H9 (cell line): Measurements from ENCODE around the gene BSX. TPM values are rescaled to one million over a fixed set of nuclear protein-coding genes. Genes with fewer than 3 reads are reported as not detected.

ENCODE experiments used
- DNase-seq: peaks from one replicate; pipeline ENCODE4 v3.0.0-alpha.2; 2017
- H2AFZ ChIP-seq: one replicate; pipeline ENCODE4 v1.6.1; 2013; ENCODE audit warnings: mild to moderate bottlenecking, low read length, control low read depth, moderate library complexity
- H2AK5ac ChIP-seq: 2 replicates; pipeline ENCODE4 v1.6.1; 2013; ENCODE audit warnings: low read length, control low read depth, mixed read lengths; ENCODE audit not compliant: insufficient read length
- H2BK120ac ChIP-seq: one replicate; pipeline ENCODE4 v1.6.1; 2013; ENCODE audit warnings: low read depth, mild to moderate bottlenecking, low read length, control low read depth, inconsistent platforms; ENCODE audit not compliant: poor library complexity, severe bottlenecking
- H2BK12ac ChIP-seq: 2 replicates; pipeline ENCODE4 v1.6.1; 2013; ENCODE audit warnings: low read length, control low read depth, mixed read lengths, low read depth; ENCODE audit not compliant: insufficient read length
- H2BK15ac ChIP-seq: 2 replicates; pipeline ENCODE4 v1.6.1; 2013; ENCODE audit warnings: low read depth, low read length, control low read depth
- H2BK20ac ChIP-seq: one replicate; pipeline ENCODE4 v1.6.1; 2013; ENCODE audit warnings: low read depth, mild to moderate bottlenecking, low read length, control low read depth, inconsistent platforms; ENCODE audit not compliant: poor library complexity, severe bottlenecking
- H2BK5ac ChIP-seq: 2 replicates; pipeline ENCODE4 v1.6.1; 2013; ENCODE audit warnings: low read length, control low read depth, mixed read lengths; ENCODE audit not compliant: insufficient read length
- H3K14ac ChIP-seq: 2 replicates; pipeline ENCODE4 v1.6.1; 2013; ENCODE audit warnings: low read length, control low read depth; ENCODE audit not compliant: insufficient read depth
- H3K18ac ChIP-seq: 2 replicates; pipeline ENCODE4 v1.6.1; 2013; ENCODE audit warnings: low read depth, mild to moderate bottlenecking, mixed read lengths, low read length, control low read depth; ENCODE audit not compliant: insufficient read length
- H3K23ac ChIP-seq: 2 replicates; pipeline ENCODE4 v1.6.1; 2013; ENCODE audit warnings: low read length, control low read depth, mixed read lengths, low read depth; ENCODE audit not compliant: insufficient read length
- H3K23me2 ChIP-seq: 2 replicates; pipeline ENCODE4 v1.6.1; 2013; ENCODE audit warnings: low read depth, mild to moderate bottlenecking, mixed read lengths, low read length, control low read depth; ENCODE audit not compliant: insufficient read length, poor library complexity, severe bottlenecking
- H3K27ac ChIP-seq: 2 replicates; pipeline ENCODE4 v1.5.1; 2013; ENCODE audit warnings: low read length, control low read depth, mixed read lengths, low read depth; ENCODE audit not compliant: insufficient read length
- H3K27me3 ChIP-seq: 2 replicates; pipeline ENCODE4 v1.6.1; 2013; ENCODE audit warnings: low read length, control low read depth, inconsistent platforms; ENCODE audit not compliant: insufficient read depth
- H3K4ac ChIP-seq: 2 replicates; pipeline ENCODE4 v1.6.1; 2013; ENCODE audit warnings: low read depth, mild to moderate bottlenecking, control low read depth, inconsistent platforms, low read length, moderate library complexity
- H3K4me1 ChIP-seq: 2 replicates; pipeline ENCODE4 v1.6.1; 2013; ENCODE audit warnings: low read length, control low read depth, inconsistent platforms; ENCODE audit not compliant: insufficient read depth
- H3K4me2 ChIP-seq: 2 replicates; pipeline ENCODE4 v1.6.1; 2013; ENCODE audit warnings: low read length, control low read depth, mixed read lengths; ENCODE audit not compliant: insufficient read length, insufficient read depth
- H3K56ac ChIP-seq: 2 replicates; pipeline ENCODE4 v1.6.1; 2013; ENCODE audit warnings: low read depth, mild to moderate bottlenecking, mixed read lengths, low read length, control low read depth; ENCODE audit not compliant: insufficient read length
- H3K79me1 ChIP-seq: 2 replicates; pipeline ENCODE4 v1.6.1; 2013; ENCODE audit warnings: low read depth, mild to moderate bottlenecking, moderate library complexity, low read length, control low read depth, inconsistent platforms; ENCODE audit not compliant: insufficient read depth, poor library complexity, severe bottlenecking
- H3K79me2 ChIP-seq: 2 replicates; pipeline ENCODE4 v1.6.1; 2013; ENCODE audit warnings: low read length, control low read depth, inconsistent platforms; ENCODE audit not compliant: insufficient read depth
- H3K9ac ChIP-seq: 2 replicates; pipeline ENCODE4 v1.6.1; 2013; ENCODE audit warnings: low read length, control low read depth, mixed read lengths; ENCODE audit not compliant: insufficient read length; ENCODE audit errors: extremely low read depth
- H3K9me3 ChIP-seq: one replicate; pipeline ENCODE4 v1.6.1; 2013; ENCODE audit warnings: low read depth, low read length, inconsistent platforms; ENCODE audit not compliant: control insufficient read depth
- H3T11ph ChIP-seq: one replicate; pipeline ENCODE4 v1.6.1; 2013; ENCODE audit warnings: mild to moderate bottlenecking, low read length, control low read depth, inconsistent platforms
- H4K20me1 ChIP-seq: one replicate; pipeline ENCODE4 v1.6.1; 2013; ENCODE audit not compliant: control insufficient read depth, insufficient read length, insufficient read depth
- H4K5ac ChIP-seq: 2 replicates; pipeline ENCODE4 v1.6.1; 2013; ENCODE audit warnings: low read depth, mild to moderate bottlenecking, mixed read lengths, low read length, control low read depth; ENCODE audit not compliant: insufficient read length
- H4K8ac ChIP-seq: replicated peaks from 2 replicates; pipeline ENCODE4 v1.6.1; 2013; ENCODE audit warnings: low read length, control low read depth, mixed read lengths, low read depth; ENCODE audit not compliant: insufficient read length
- H4K91ac ChIP-seq: 2 replicates; pipeline ENCODE4 v1.6.1; 2013; ENCODE audit warnings: low read depth, mild to moderate bottlenecking, moderate library complexity, mixed read lengths, low read length, control low read depth; ENCODE audit not compliant: insufficient read length
- H3K27ac Mint-ChIP-seq, 3 experiments: 2 replicates in 2 of 3; 3 replicates in 1 of 3; pipeline ENCODE4 v1.8.0; 2020 to 2021; ENCODE audit warnings: mixed read lengths in 3 of 3, mild to moderate bottlenecking in 1 of 3, moderate library complexity in 1 of 3
- H3K27me3 Mint-ChIP-seq: 2 replicates; pipeline ENCODE4 v1.8.0; 2021; ENCODE audit warnings: low read depth, mild to moderate bottlenecking, moderate library complexity, mixed read lengths
- H3K36me3 Mint-ChIP-seq, 3 experiments: 2 replicates in 2 of 3; 3 replicates in 1 of 3; pipeline ENCODE4 v1.8.0; 2020 to 2021; ENCODE audit warnings: low read depth in 3 of 3, mixed read lengths in 3 of 3; ENCODE audit not compliant: insufficient read depth in 1 of 3
- H3K4me1 Mint-ChIP-seq, 2 experiments: 2 replicates each; pipeline ENCODE4 v1.8.0; 2020; ENCODE audit warnings: mixed read lengths in 2 of 2
- H3K4me3 Mint-ChIP-seq, 2 experiments: 2 replicates in 1 of 2; 3 replicates in 1 of 2; pipeline ENCODE4 v1.8.0; 2020 to 2021; ENCODE audit warnings: mild to moderate bottlenecking in 2 of 2, mixed read lengths in 2 of 2, moderate library complexity in 1 of 2
- H3K9me3 Mint-ChIP-seq, 2 experiments: 2 replicates in 1 of 2; 3 replicates in 1 of 2; pipeline ENCODE4 v1.8.0; 2020; ENCODE audit warnings: mild to moderate bottlenecking in 2 of 2, mixed read lengths in 2 of 2, moderate library complexity in 1 of 2
- WGBS: extraction: QIAGEN DNeasy Blood & Tissue Kit; methylation state at CpG from one replicate; pipeline ENCODE4 v1.1.7; 2013; ENCODE audit warnings: missing lambda C conversion rate, low lambda C conversion rate, mixed read lengths; ENCODE audit not compliant: insufficient read length; ENCODE audit errors: extremely low coverage; 5-methylcytosine and 5-hydroxymethylcytosine counted together
- total RNA-seq: library from RNA; stranded (reverse); gene quantifications from 2 replicates; pipeline ENCODE4 v1.2.1, GENCODE V29; 2021
- TF ChIP-seq, protein P1 (sequence below): fragments of 200-600 bp; sonication (generic); conservative IDR thresholded peaks from 3 replicates; pipeline ENCODE4 v1.8.0; 2021; ENCODE audit warnings: antibody characterized with exemption, mild to moderate bottlenecking

The BSX gene
- total RNA-seq, 1 experiment from 2014 or later = not detected

DNA sequence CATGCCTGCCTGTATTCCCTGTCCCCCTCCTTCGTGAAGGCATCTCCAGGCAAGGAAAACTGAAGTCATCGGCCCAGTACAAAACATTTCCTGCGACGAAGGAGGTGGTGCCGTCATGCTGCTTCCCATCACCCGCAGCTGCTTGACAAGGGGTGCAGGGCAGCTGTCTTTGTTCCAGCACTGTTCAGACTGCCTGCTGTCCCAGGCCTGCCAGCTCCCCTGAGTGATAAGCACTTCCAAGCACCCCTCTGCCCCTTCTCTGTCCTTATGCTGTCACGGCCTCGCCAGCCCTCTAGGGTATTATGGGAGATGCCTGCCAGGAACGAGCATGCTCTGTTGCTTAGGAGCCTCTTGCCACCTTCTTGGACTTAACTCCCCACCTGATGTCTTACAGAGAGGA lies 37.1 kb upstream of the BSX start:
- Histone ChIP-seq H3K4me2 (no peak overlapping the region), H2AFZ (no peak overlapping the region), H3K23ac (no peak overlapping the region), H3K9me3 (no peaks in the 10 kb centered on the region), H3K9ac (no peak overlapping the region), H2AK5ac (no peak overlapping the region), H2BK12ac (no peak overlapping the region), H3K23me2 (no peaks in the 10 kb centered on the region), H4K5ac (no peak overlapping the region), H4K91ac (no peak overlapping the region), H3K14ac (no peak overlapping the region), H3K56ac (no peak overlapping the region), H3K4ac (no peak overlapping the region), H3K79me2 (no peaks in the 10 kb centered on the region), H2BK15ac (no peak overlapping the region), H3K79me1 (no peaks in the 10 kb centered on the region), H3K27me3 (no peaks in the 10 kb centered on the region), H2BK120ac (no peak overlapping the region), H3K27ac (no peak overlapping the region), H2BK20ac (no peak overlapping the region), H4K20me1 (no peaks in the 10 kb centered on the region), H3T11ph (no peak overlapping the region), H4K8ac (no peak overlapping the region), H2BK5ac (no peak overlapping the region), H3K4me1 (no peaks in the 10 kb centered on the region), H3K18ac (no peak overlapping the region)
- no CpG with 5 or more reads among the region's 9 CpGs for WGBS
- no peaks in the 10 kb centered on the region for H3K9me3 Mint-ChIP-seq
- H3K36me3 Mint-ChIP-seq = no peaks in the 10 kb centered on the region
- peak overlapping the region in 1 of 3 experiments; percentile 17; a peak in 1 of 7 replicates for H3K27ac Mint-ChIP-seq
- no peak overlapping the region for H3K4me3 Mint-ChIP-seq
- DNase-seq = no peak
- TF ChIP-seq, protein P1, sequence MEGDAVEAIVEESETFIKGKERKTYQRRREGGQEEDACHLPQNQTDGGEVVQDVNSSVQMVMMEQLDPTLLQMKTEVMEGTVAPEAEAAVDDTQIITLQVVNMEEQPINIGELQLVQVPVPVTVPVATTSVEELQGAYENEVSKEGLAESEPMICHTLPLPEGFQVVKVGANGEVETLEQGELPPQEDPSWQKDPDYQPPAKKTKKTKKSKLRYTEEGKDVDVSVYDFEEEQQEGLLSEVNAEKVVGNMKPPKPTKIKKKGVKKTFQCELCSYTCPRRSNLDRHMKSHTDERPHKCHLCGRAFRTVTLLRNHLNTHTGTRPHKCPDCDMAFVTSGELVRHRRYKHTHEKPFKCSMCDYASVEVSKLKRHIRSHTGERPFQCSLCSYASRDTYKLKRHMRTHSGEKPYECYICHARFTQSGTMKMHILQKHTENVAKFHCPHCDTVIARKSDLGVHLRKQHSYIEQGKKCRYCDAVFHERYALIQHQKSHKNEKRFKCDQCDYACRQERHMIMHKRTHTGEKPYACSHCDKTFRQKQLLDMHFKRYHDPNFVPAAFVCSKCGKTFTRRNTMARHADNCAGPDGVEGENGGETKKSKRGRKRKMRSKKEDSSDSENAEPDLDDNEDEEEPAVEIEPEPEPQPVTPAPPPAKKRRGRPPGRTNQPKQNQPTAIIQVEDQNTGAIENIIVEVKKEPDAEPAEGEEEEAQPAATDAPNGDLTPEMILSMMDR = no peak
- H3K27me3 Mint-ChIP-seq = peaks cover 5% of the 10 kb centered on the region
- peaks cover 1 to 9% of the 10 kb centered on the region in 2 experiments; a peak in 2 of 4 replicates for H3K4me1 Mint-ChIP-seq
